Activated CD4-positive, alpha-beta T cell treated with anti-CD3 and anti-CD28 coated beads, Interleukin-2, amount 50 U/mL, for 48 hours (primary cell): ENCODE measurements around the gene C1QTNF2.
"Not testable (repeated sequence)": the region's sequence is repeated elsewhere in the genome, so short reads cannot be mapped to it uniquely, and the experiment has no call there.

Experiments used
- DNase-seq, 2 experiments: peaks; one replicate each; pipeline ENCODE4 v3.0.0-alpha.2; 2020

C1QTNF2 gene

DNA sequence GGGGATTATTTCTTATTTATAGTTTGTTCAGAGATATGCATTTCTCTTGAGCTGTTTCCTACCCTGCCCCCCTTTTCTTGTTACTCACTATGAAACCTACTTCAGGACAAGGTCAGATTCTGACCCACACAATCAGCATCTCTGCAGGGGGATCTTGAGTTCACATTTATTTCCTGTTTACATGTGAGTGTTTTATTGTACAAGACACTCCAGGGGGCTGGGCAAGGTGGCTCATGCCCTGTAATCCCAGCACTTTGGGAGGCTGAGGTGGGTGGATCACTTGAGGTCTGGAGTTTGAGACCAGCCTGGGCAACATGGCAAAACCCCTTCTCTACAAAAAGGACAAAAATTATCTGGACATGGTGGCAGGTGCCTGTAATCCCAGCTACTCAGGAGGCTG is 29.9 kb downstream of the C1QTNF2 start:
- not testable (repeated sequence) for DNase-seq

DNA sequence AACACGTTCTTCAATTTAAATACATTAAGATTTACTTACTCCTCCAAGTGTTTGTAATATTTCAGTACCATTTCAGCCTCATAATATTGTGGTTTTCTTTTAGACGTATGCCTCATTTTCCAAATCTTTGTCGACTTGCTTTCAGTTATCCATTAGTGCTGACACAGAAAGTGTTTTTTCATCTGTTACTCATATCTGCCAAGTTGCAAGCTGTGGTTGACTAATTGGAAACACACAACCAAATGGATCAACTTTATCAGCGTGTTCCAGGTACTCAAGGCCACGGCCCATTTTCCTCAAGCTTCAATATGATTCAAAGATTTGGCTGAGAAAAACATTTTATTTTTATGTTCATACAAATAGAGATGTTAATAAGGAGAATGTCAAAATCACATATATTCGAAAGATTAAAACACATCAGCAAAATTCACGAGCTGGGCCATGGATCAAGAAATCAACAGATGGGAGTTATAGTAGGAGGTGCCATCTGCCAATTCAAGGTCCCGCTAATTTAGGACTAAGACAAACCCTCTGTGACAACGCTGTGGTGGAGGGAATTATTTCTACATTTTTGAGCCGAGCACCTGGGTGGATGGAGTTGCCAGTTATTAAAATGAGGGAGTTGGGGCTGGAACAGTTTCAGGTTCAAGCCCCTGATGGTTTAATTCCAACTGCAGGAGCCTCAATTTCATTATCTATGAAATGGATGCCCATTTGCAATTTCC is 30.9 kb downstream of the C1QTNF2 start:
- no peak for DNase-seq

DNA sequence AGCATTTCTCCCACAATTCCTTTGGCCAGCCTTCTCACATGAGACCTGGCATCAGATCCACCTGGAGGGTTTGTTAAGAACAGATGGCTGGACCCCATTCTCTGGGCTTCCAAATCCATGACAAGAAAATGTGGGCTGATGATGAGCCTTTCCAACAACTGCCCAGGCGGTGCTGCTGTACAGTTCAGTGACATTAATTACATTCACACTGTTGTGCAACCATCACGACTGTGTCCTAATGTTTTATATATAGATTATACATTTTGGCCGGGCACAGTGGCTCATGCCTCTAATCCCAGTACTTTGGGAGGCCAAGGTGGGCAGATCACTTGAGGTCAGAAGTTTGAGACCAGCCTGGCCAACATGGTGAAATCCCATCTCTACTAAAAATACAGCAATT is 35.7 kb downstream of the C1QTNF2 start:
- not testable (repeated sequence) for DNase-seq

DNA sequence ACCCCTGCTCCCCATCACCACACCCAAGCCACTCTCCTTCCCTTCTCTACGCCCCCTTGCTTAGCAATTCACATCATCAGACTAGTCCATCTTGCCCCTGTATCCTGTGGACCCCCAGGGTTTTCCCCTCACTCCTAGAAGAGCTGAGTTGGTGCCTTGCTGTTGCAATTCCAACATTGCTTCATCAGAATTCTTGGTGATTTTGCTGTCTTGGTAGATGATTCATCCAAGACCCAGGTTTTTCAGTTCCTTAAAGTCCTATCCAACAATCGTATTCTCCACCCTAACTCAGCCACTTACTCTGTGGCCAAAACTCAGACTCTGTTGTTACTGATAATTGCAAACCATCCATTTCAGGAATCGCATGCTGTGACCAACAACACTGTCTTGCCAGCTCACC is 36.7 kb downstream of the C1QTNF2 start:
- no peak for DNase-seq

DNA sequence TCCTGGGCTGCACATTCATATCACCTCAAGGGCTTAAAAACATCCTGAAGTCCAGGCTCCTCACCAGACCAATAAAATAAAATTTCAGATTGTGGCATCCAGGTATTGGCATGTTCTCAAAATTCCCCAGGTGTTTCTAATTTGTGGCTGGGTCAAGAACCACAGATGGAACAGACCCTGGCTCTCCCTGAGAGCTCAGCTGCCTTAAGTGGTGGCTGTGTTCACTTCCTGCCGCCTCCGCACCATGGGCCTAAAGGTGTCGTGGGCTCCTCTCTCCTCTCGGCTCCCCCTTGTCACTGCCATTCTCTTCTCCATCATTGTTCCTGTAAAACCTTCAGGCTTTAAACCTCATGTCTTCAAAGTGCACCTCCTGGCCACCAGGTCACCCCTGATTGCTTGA is 40.2 kb downstream of the C1QTNF2 start:
- no peak for DNase-seq

DNA sequence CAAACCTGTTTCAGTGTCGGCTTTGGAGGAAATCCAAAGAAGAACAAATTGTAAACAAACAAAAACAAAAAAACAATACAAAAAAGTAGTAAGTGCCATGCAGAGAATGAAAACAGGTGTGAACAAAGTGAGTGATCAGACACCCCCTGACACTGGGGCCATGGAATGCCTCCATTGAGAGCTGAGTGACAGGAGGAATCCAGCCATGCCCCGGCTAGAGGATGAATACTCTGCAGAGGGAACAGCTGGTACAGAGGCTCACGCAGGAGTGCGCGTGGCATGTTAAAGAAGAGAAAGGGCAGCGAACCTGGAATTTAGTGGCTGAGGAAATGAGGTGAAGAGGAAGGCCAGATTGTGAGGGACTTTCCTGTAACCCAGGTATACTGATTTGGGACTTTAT is 42.6 kb downstream of the C1QTNF2 start:
- no peak for DNase-seq

DNA sequence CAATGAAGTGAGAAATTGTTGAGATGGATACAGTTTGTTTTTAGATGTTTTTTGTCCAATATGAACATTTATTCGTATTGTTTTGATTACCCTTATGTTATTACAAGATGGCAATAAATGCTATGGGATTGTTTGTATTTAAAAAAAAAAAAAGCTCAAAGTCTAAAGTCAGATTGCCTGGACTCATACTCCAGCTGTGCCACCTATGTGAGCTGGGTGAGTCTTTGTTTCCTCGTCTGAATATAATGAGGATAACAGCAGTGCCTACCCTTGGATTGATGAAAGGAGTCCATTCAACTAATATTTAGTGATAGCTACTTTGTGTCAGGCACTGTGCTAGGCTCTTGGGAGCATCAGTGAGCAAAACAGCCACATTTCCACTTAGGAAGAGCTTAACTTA is 43.4 kb downstream of the C1QTNF2 start:
- DNase-seq: no peak

DNA sequence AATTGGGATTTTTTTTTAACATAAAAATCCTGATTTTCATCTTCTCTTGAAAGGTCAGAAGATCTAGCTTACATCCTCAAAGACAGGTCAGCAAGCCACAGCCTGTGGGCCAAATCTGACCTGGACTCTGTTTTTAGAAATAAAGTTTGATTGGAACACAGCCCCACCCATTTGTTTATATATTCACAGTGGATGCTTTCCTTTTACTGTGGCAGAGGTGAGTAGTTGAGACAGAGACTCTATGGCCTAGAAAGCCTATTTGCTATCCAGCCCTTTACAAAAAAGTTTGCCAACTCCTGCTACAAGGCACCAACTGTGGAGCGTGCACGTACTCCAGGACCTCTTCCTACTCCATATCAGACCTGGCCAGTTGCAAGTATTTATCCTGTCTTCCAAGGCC is 44.7 kb downstream of the C1QTNF2 start:
- DNase-seq: no peak

DNA sequence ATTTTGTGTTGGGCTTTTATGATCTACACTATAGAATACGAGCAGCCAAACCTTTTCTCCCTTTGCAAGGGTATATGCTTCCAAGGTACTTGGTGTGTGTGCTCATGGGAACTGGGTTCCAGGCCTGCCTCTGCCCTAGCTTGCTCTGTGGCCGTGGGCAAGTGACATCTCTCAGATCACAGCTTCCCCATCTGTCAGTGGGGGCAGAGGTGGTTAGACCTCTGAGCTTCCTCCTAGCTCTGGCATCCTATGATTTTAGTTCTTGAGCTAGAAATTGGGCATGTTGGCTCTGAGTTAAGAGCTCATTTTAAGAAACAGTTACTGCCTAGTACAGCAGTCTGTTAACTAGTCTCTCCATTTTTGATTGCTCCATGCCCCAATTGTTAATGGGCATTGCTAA is 45.5 kb downstream of the C1QTNF2 start:
- DNase-seq: no peak

DNA sequence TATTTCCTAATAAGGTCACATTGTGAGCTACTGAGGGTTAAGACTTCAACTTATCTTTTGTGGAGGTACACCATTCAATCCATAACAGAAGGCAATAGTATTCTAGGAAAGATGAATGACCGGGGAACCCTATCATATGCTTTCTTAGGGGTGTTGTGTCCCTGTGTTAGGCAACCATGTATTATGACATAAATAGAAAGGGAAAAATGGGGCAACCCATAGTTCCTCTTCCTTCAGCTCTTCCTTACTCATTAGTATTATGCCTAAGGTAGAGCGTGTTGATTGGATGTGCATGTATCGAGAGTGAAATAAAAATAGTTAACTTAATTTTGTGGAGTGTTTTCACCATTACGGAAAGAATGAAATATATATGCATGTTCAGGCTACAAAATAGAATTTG is 52.0 kb downstream of the C1QTNF2 start:
- DNase-seq: no peak

DNA sequence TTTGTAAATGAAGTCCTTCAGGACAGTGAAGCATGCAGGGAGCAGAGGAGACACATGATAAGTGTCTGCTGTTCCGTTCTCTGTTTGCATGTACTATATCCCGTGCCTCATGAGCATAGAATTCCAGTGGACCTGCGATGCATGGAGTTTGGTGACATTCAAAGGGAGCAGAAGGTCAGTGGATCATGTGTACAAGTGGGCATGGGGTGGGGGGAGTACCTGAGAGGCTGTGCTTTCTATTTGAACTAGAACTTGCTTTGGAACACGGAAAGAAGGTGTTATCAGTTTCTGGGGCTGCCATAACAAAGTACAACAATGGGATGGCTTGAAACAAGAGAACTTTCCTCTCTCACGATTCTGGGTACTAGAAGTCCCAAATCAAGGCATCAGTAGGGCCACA is 53.0 kb downstream of the C1QTNF2 start:
- DNase-seq: no peak

DNA sequence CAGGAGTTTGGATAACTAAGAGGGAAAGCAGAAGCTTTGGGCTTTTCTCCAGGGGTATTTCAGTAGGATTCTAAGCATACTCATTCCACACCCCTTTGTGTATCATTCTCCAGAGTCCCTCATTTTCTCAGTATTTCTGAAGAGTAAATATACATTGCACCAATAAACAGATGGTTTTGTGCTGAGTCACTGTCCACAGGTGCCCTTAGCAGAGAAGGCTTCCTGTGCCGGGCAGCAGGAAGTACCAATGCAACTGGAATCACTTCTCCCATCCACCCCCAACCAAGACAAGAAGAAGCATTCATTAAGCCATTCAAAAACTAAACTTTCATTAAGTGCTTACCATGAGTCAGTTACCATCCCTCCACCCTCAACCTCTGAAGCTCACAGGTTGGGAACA is 54.5 kb downstream of the C1QTNF2 start:
- DNase-seq: no peak

DNA sequence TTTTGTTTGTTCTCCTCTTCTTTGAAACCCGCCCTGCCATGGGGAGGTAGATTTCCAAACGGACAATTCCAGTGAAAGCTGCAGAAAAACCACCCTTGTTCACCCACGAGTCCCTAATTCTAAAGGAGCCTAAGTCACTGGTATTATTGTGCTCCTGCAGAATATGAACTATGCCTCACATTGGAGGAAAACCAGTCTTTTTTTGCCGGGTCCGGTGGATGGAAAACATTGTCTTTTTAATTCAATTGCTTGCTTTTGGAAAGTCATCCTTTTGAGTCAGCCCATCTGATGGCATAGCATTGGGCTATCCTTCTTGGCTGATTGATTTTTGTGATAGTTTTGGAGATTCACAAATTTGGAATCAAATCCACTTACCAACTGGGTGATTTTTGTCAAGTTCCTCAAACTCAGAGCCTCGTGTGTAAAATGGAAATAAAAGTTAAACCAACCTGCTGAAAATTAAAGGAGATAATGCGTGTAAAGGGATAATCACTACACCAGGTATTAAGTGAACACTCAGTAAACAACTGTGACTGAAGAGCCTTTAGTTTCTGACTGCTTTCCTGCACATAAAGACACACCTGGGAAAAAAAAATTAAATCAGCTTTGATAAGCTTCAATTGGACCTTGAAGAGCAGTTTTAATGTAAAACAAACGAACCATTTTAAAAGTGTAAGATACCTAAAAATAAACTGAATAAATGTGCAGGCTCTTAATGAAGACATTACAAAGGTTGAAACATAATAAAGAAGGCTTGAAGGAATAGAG is 57.3 kb downstream of the C1QTNF2 start:
- DNase-seq: no peak

DNA sequence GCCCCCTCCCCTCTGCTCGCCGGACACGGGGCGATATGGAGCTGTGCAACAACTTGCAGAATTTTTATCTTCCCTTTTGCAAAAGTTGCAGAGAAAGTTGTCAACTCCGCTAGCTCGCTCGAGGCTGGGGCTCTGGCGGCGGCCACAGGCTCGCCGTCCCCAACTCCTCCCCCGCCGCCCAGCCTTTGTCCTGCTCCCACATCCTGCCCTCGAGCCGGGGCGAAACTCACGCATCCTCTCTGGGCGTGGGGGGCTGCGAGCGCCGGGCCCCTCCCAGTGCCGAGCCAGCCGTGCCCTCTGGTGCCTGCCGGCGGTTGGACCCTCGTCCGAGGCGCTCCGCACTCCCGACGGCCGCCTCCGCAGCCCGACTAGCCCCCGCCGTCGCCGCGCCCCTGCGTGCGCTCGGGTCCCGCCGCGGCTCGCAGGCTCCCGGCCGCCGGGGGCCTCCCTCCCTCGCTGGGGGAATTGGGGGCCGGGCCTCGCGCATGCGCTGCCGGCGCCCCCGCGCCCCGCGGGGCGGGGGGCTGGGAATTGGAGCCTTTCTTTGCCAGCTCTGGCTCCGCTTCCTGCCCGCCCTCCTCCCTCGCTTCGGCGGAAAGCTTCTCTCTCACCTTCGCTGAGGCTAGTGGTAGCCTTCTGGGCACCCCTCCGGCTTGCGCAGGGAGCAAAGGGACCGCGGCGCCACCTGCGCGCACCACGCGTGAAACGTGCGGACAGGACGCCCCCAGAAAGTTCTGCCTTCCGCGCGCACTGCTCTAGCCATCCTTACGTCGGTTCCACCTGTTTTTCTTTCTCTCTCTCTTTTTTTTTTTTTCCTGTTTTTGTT is 58.1 kb downstream of the C1QTNF2 start, which contains the start of gene CCNJL:
TSS of gene CCNJL (minus strand) at position 431 of the 826 bp plus-strand sequence. CDS start 641 bp downstream, outside the sequence.
- peak in 1 of 2 experiments; percentile 5 for DNase-seq

DNA sequence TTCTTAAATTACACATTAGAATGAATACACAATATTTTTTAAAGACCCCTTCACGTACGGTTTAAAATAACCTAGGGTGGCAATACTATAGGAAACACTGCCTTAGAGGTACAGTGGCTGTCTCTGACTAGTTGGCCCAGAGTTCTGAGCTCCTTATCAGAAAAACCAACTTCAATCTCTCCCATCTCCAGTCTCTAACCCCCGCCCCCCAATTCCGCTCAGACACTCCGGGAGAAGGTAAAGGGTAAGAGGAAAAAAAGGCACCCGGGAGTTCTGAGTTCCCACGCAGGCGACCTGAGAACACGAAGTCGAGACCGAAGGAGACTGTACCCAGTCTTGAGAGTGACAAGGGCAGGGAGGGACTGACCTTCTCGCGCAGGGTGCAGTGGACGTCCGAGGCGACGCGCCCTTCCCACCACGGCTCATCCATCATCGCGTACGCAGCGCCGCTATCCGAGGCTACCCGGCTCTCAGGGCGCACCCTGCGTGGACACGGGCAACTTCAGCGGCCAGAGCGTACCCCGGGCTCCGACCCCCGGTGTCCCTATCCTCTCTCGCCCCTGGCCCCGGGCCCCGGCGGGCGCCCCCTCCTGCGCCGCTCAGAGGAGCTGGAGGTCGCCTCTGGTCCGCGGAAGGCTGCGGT is 58.8 kb downstream of the C1QTNF2 start:
- DNase-seq: no peak

DNA sequence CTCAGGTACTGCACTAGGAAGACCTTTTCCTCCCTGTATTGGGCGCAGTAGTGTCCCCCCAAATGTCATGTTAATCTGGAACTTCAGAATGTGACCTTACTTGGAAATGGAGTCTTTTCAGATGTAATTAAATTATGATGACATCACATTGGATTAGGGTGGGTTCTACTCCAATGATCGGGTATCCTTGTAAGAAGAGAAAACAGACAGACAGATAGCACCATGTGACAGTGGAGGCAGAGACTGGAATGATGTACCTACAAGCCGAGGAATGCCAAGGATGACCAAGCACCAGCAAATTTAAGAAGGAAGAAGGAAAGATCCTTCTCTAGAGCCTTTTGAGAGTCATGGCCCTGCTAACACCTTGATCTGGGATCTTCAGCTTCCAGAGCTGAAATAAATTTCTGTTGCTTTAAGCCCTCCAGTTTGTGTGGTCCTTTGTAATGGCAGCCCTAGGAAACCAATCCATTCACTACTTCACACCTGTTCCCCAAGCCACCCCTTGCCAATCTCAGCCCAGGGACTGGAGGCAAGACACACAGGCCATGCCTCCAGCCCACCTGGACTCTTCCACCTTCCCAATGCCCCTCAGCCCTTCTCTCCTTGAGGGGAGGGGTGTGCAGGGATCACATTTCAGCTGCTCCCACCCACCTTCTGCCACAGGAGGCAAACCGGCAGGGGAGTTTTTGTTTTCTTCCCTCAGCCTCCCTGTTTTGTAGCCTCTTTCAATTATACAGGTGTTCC is 59.7 kb downstream of the C1QTNF2 start:
- DNase-seq: no peak

DNA sequence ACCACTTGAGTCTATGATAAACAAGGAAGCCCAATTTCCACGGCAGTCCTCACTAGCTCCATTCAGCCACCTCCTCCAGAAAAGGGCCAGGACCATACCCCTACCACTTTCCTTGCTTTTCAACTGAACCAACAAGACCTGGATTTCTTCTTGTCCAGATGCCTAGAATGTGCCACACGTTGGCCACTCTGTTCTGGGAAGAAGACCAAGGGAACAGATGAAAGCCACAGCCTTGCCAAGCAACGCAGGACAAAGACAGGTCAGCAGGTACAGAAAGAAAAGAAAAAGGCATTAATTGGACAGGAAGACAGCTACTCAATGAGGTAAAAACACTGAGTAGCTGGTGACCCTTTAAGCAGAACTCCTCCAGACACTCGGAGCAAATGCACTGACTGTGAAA is 60.3 kb downstream of the C1QTNF2 start:
- DNase-seq: no peak

DNA sequence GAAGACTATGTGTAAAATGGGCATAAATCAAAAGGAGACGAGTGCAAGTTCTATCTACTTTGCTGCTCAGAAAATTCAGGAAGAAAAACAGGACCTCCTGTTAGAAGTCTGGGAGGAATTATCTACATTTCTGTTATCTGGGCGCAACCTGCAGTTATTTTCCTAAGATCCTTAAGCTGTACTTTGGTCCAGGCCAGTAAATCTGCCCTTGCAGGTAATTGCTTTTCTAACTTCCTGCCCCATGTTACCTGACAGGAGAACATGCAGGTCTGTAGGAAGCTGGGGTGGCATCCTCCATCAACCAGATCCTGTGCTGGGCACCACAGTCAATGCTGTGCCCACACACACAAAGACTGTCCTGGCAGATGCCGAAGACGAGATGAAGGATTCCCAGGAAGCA is 63.7 kb downstream of the C1QTNF2 start:
- DNase-seq: no peak

DNA sequence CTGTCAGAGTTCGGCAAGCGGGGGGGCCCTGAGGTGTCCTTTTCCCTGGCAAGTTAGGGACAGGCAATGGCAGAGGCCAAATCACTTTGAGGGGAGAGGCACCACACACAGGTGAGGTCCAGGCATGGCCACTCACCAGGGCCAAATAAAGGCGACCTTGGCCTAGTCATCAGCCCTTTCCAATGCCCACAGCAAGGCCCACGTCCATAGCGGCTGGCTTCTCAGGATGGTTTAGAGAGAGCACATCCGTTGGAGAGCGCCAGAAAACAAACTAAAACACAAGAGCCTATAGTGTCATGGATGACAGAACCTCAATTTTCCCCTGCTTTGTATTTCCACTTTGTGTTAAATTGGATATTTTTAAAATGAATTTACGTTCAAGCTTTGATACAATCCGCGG is 65.1 kb downstream of the C1QTNF2 start:
- DNase-seq: no peak

DNA sequence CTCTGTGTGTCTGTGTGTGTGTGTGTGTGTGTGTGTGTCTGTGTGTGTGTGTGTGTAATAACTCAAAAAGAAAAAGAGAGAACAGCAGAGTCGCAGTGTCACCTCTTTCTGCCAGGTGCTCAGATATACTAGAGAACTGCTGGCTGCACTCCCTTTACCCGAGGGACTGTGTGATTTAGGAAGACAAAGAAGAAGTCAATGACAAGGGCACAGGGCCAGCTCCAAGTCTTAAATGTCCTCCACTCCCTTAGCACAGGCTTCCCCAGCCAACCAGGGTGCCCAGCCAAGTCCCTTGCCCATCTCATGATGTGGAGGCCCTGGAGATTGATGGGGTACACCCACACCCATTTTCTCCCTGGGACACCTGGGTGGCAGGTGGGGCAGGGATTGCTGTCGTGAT is 66.7 kb downstream of the C1QTNF2 start:
- no peak for DNase-seq

DNA sequence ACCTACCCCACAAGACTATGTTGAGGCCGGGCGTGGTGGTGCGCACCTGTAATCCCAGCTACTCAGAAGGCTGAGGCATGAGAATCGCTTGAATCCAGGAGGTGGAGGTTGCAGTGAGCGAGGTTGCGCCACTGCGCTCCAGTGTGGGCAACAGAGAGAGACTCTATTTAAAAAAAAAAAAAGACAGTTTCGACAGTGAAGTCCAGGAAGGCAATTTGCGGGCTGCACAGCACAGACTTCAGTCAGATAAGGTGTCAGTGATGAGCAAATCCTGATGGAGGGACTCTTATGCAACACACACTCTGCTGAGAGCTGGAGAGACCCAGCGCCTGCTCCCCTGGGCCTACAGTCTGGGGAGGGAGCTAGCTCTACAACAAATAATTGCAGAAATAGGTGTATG is 72.2 kb downstream of the C1QTNF2 start:
- DNase-seq: no peak

DNA sequence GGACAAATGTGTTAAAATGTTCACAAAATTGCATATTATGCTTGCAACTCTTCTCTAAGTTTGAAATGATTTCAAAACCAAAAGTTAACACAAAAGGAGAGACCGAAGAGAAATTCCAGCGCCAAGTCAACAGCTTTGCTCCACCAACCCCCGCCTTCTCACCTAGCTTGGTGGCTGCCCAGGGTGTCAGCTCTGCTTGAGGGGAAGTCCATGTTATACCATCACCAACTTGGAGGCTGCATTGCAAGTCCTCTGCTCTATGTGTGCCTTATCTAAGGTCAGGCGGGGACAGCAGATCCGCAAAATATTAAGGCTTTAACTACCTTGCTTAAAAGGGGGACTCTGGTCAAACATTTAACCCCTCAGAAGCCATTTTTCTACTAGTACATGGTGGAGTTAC is 72.7 kb downstream of the C1QTNF2 start:
- no peak for DNase-seq
